Measurements from ENCODE around the gene FSTL4. TPM values are rescaled to one million over a fixed set of nuclear protein-coding genes. Genes with fewer than 3 reads are reported as not detected.
A peak's percentile ranks its signal among the peaks of the same experiment; 100 is the strongest.

FSTL4 gene
- total RNA-seq, 1 donor from 2014 or later, result not detected

DNA sequence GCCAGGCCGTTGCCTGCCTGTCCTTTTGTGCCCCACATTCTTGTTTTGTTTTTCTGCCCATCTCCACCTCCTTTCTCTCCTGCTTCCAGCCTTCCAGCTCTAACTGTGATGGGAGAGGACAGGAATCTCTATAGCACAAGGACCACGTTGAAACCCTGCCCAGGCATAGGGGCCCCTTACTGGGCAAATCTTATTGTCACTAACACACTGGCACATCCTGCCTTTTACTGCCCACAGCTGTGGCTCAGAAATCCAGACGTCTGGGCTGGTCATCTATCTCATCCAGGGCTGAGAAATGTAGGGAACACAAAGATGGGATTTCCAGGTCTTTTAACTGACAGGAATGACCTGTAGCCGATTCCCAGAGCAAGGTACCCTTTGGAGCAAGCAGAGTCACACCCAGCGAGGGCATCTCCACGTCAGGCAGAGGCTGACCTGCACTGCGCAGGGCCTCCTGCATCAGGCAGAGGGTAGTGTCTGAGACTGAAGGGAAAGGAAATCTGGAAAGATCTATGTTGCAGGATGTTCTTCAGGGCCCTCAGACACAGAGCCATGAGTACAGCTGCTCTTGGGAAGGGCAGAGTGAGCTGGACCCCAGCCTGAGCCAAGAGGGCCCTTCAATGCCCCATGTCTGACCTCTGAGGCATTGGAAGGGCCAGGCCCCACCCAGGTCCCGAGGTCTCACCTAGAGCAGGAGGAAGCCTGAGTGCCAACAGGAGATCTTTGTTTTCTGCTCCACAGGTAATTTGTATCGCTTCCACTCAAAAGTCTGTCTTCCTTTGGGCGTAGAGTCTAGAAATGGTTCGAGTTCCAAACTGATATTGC, 278.8 kb downstream of the FSTL4 start:
- no peak for DNase-seq
- ATAC-seq (ENCODE audit: poor library complexity), result no peak
- intact Hi-C loops (cut with DNase I), result no loop called here

DNA sequence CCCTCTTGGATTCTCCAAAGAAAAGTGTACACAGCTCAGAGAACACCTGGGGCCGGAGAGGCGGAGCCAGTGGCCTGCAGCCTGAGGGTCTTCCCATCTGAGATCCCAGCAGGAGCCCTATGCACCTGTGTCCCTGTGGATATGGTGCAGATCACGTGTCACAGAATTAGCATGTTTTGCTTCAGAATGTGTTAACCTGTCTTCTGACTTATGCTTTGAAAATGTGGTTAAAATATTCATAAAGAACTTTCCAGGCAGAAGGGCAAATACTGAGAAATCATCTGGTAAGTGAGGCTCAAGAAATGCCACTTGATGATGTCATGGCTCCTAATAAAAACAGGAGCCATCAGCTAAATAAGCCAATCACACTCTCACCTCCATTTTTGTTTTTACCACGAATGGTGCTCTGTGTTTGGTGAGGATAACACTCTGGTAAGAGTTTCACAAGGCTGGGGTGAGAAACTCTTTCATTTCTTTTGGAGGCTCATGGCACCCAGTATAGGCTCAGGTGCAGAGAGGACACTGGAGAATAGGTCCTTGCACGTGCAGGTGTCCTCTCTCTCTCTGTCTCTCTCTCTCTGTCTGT, 279.8 kb downstream of the FSTL4 start:
- DNase-seq, result no peak
- ATAC-seq (ENCODE audit: poor library complexity), result no peak
- intact Hi-C loops (cut with DNase I), result no loop called here

DNA sequence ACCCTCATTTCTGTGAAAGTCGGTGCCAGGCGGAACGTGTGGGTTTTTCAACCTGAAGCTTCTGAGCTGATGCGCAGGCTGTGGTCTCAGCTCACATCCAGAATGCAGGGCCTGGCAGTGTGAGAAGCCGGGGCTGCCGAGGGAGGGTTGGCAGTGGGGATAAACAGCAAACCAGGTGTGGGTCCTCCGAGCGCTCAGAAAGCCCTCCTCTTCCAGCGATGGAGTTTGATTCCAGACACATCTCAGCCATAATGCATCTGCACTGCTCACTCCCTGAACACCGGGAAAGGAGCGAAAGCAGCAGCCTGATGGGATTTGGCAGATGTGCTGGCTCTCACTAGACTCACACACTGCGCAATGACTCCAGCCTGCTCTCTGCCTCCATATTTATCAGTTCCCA, 280.4 kb downstream of the FSTL4 start:
- DNase-seq, result no peak
- ATAC-seq (ENCODE audit: poor library complexity), result no peak
- intact Hi-C loops (cut with DNase I), result no loop called here

DNA sequence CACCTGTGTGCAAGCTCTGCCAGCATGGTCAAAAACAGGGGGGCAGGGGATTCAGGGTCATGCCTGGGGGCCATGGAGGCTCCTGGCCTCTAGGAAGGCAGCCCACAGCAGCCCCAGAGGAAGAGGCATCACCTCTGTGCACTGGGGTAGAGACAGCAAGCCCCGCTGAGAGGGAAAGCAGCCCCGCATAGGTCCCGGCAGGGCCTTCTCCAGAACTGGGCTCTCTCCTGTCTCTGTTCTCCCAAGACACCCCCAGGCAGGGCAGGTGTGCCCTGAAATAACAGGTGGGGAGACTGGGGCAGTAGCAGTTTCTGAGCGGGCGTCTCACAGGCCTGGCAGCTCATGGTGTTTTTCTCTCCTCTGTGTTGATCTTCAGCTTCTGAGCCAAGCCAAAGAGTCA, 281.4 kb downstream of the FSTL4 start:
- DNase-seq (no peak), ATAC-seq (ENCODE audit: poor library complexity) (no peak)
- intact Hi-C loops (cut with DNase I), result no loop called here

DNA sequence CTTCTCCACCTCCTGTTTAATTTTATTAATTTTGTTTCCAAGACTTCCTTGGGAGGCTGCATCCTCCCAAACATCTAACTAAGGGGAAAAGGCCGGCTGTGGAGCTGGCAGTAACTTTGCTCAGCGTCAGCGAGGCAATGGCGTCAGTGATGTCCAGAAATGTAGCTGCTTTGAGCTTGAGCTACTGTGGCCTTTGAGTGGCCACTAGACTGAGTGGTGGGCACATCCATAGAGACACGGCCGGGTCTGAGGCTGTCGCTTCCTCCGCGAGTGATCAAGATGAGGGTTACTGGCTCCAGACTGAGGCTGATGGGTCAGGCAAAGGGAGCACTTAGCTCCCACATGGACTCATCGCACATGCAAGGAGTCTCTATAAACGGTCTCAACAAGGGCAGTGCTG, 283.5 kb downstream of the FSTL4 start:
- intact Hi-C loops (cut with DNase I), result loop anchor here (10.0 kb wide), 1 partner anchor 214 kb away; no protein-coding TSS in a partner anchor
- ATAC-seq (ENCODE audit: poor library complexity) (no peak), DNase-seq (no peak)

DNA sequence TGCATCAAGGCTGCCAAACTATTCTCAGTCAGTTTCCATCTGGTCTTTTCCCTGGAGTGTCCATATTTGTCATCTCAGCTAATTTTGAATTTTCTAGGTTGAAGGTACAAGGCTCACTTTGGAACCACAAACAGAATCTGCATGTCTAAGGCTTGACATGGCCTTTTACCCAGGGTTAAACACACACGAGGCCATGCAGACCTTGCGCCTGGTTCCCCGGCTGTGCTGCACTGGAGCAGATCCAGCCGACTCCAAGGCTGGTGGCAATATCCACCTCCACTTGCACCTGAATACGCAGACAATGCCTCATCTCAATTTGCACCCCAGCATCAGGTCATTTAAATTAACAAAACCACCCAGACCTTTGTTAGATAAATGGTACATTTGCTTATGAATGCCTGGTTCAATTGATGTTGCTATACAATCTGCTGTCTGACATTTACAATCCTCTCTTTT, 284.4 kb downstream of the FSTL4 start:
- ATAC-seq (ENCODE audit: poor library complexity) (no peak), DNase-seq (no peak)
- intact Hi-C loops (cut with DNase I), result loop anchor here (10.0 kb wide), 1 partner anchor 213 kb away; no protein-coding TSS in a partner anchor

DNA sequence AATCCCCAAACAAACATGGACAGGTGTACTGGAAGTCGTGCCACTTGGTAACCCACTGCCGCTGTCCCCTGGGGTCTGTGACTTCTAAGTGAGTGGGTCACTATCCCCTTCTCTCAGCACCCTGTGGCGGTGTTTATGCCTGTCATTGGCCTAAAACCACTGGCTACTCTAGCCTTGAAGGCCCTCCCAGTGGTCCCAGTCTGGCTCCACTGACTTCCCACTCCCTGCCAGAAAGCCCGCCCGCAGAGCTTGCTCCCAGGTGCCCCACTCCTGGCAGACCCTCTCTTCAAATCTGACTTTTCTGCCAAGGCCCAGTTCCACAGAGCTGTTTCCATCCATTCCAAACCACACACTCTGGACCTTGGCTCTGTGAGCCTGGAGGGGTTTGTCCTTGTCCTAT, 286.0 kb downstream of the FSTL4 start:
- DNase-seq (no peak), ATAC-seq (ENCODE audit: poor library complexity) (no peak)

DNA sequence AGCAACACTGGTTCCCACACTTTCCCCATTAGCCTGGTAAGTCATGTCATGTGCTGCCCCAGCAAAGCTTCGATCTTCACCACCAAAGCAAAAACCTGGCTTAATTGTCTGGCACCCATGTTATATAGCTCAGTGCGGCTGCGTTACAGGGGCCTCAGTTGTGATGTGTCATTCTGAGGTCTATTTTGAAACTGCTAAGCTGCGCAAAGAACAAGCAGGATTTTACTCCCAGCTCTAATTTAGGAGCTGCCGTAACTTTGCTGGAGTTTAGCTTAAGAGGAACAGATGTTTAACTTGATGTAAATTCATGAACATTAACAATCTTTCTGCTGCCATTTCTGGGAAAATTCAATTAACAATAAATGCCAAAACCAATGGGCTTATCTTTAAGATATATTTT, 286.5 kb downstream of the FSTL4 start:
- no peak for ATAC-seq (ENCODE audit: poor library complexity)
- no peak for DNase-seq
- intact Hi-C loops (cut with DNase I), result loop anchor here (10.0 kb wide), 1 partner anchor 211 kb away; no protein-coding TSS in a partner anchor

More for the DNA sequence above, 286.0 kb downstream of the FSTL4 start:
- intact Hi-C loops (cut with DNase I), result loop anchor here (10.0 kb wide), 1 partner anchor 212 kb away; no protein-coding TSS in a partner anchor

DNA sequence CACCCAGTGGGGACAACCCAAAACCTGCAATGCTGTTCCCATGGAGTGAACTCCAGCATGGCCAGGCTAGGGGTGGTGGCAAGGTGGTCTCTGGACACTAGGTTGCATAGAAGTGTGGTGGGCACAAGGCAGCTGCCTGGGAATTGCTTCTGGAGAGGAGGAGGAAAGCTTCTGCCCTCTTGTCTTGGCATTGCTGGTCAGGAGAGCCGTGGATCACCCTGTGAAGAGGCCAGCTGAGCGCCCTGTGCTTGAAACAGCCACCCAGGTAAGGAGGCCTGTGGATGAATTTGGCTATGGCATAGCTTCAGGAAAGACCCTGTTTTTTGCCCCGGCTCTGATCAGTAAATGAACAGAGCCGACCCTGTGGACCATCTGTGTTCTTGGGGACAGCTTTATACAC, 287.4 kb downstream of the FSTL4 start:
- DNase-seq (no peak), ATAC-seq (ENCODE audit: poor library complexity) (no peak)
- intact Hi-C loops (cut with DNase I), result loop anchor here (10.0 kb wide), 1 partner anchor 210 kb away; no protein-coding TSS in a partner anchor

DNA sequence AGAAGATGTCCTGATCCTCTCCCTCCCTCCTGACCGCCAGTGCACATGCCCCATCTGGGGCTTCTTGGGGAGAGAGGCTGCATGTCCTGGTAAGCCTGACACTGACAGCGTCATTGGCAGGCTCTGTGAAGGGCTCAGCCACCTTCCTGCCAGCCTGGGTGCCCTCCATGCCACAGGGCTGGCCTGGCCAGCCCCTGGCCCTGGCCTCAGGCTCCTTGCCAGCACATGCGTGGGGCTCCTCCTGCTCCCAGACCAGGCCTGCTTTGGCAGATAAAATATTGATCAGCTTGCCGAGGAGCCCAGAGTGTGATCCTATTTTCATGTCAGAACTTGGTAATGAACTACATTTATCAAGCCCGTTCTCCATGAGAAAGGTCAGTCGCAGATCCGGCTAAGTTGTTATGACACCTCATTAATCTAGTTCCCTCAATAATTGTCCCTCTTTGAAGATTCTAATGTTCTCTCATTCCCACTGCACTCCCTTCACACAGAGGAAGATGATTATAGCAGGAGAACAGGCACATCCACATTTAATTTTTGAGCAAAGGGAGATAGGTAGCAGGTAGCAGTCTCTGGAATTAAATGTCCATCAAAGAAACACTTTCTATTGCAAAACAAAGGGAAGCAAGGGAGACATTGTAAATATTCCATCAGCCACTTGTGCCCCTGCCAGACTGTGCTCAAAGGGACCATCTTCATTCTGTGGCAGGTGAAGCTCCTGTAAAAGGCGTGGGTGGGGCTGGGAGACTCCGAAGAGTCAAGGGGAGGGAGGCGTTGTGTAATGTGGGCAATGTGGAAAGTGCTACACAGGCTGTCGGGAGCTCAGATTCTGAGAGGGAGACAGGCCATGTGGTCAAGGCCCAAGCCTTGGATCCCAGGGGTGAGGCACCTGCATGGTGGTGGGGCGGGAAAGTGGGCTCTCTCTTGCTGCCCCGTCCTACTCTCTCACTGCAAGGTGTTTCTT, 288.6 kb downstream of the FSTL4 start:
- no peak for DNase-seq
- peak; percentile 70 for ATAC-seq (ENCODE audit: poor library complexity)
- intact Hi-C loops (cut with DNase I), result loop anchor here (10.0 kb wide), 1 partner anchor 209 kb away; no protein-coding TSS in a partner anchor

DNA sequence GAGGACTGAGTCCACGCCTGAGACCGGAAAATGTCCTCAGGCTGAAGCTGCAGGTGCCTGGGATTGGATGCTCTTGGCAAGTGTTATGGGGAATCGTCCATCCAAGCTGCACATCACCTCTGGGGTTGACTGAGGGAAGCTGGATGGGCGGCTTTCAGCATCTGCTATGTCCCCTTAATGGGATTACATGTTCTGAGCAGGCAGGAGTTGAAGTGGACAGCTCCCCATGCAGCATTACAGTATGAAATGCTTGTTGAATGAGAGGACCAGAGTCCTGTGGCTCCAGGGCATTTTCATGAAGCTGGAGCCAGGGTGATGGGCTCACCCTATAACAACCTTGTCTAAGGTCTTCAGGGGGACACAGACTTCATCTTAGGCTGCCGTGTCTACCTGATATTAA, 289.6 kb downstream of the FSTL4 start:
- ATAC-seq (ENCODE audit: poor library complexity), result no peak
- intact Hi-C loops (cut with DNase I), result loop anchor here (10.0 kb wide), 1 partner anchor 208 kb away; no protein-coding TSS in a partner anchor

DNA sequence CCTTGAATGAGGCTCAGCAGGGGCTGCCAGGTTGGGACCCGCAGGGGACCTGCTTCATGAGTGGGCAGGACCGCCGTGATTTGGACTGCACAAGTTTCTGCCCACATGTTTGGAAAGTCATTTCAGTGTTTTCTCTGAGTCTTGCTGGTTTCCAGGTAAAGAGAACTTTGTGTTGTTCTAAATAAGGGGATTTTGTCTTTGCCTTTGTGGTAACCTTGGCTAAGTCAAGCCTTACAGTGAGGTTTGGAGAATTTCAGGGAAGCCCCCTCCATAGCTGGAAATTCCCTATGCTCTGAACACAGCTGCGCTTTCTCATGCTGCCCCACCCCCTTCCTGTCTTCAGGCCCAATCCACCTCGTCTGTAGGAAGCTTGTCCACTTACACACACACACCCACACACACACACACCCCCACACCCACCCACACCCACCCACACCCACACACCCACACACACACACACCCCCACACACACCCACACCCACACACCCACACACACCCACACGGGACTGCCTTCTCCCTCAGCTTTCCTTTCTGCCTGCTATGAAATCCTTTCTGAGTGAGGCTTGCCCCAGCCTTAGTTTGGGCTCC, 290.4 kb downstream of the FSTL4 start:
- DNase-seq (no peak), ATAC-seq (ENCODE audit: poor library complexity) (no peak)
- intact Hi-C loops (cut with DNase I), result loop anchor here (10.0 kb wide), 1 partner anchor 207 kb away; no protein-coding TSS in a partner anchor

More for the DNA sequence above, 289.6 kb downstream of the FSTL4 start:
- DNase-seq, result no peak

DNA sequence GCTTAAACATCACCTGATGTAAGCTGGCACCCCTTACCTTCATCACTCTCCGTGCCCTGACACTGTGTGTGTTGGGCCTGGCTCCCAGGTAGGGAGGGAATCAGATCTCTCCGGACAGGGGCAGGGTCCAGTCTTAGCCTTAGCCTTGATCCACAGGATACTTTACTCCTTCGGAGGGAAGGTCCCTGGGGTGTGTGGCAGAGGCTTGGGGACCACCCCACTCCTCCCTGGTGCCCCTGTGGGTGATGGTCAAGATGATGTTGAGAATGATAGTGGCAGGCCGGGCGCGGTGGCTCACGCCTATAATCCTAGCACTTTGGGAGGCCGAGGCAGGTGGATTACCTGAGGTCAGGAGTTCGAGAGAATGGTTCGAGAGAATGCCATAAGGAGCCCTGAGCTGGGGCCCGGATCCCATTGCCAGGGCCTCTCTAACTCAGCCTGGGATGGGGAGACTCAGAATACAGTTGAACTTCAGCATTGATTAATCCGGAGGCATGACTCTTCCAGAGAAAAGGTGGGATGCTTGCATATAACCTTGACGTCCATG, 291.0 kb downstream of the FSTL4 start:
- DNase-seq, result no peak
- no peak for ATAC-seq (ENCODE audit: poor library complexity)
- intact Hi-C loops (cut with DNase I), result loop anchor here (10.0 kb wide), 1 partner anchor 207 kb away; no protein-coding TSS in a partner anchor

DNA sequence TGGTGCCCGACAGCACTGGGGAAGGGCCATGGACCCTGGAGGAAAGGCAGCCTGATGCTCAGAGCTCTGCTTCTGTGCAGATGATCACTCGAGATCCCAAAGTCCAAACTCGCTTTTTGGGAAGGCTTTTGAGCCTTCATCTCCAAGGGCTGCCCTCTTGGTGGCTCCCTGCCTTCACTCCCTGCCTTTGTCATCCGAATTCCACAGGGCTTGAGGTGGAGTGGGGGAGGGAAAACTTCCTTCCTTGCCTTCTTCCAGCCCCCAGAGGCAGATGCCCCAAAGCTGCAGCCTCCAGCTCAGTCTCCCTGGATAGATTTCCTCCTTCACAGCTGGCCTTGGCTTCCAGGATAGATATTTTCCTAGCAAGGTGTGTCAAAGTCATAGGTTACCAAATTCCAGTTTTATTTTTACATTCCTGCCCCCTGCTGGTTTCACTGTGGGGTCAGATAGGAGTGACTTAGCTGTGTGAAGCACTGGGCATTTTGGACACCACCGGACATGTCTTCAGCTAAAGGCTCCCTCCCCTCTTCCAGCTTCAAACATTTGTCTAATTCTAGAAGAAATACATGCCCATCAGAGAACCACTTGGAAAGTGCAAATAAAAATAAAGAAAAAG, 292.3 kb downstream of the FSTL4 start:
- no peak for ATAC-seq (ENCODE audit: poor library complexity)
- no peak for DNase-seq
- intact Hi-C loops (cut with DNase I), result loop anchor here (10.0 kb wide), 1 partner anchor 205 kb away; no protein-coding TSS in a partner anchor

DNA sequence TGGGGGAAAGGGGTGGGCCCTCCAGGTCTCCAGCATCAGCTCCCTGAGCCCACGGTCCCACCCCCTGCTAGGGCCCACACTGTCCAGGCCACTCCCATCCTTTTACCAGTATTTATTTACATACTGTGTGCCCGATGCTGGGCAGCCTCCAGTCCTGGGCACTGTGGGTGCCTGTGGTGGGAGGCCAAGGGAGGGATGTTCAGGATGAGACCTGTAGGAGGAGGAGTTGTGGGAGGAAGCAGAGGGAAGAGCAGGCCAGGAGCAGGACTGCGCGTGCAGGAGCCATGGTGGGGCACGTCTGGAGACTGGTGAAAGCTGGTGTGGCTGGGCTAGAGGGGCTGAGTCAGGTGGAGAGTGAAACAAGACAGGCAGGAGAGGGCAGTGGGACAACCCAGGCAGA, 293.1 kb downstream of the FSTL4 start:
- ATAC-seq (ENCODE audit: poor library complexity) (no peak), DNase-seq (no peak)
- intact Hi-C loops (cut with DNase I), result no loop called here

DNA sequence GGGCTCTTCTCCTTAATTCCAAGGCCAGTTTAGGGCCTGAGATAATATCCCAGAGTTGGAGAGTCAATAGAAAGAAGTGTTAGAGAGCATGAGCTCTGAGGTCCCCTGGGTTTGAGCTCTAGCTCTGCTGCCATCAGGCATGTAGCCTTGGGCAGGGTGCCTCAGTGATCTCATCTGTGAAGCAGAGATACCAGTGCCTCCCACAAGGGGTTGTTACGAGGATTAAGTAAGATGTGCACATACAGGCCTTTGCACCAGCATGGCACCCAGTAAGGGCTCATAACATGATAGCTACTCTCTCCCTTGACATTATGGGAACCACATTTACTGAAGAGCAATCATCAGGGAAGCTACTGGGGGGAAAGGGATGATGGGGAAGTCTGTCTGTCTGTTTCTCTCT, 294.8 kb downstream of the FSTL4 start:
- intact Hi-C loops (cut with DNase I), result no loop called here
- no peak for DNase-seq
- ATAC-seq (ENCODE audit: poor library complexity), result peak; percentile 29

Measured in Right ventricle myocardium superior (tissue), 1 donor.